Right atrium auricular region (tissue), 2 donors: Measurements from ENCODE around the gene DLL4. TPM values are rescaled to one million over a fixed set of nuclear protein-coding genes. Genes with fewer than 3 reads are reported as not detected.

Source experiments
- DNase-seq: peaks from one replicate; pipeline ENCODE4 v3.0.0-alpha.2; 2019; ENCODE audit warnings: low spot score
- H3K27ac ChIP-seq, 2 donors: fragments of 200-600 bp; sonication (generic); 1 replicate in 1 of 2; 2 replicates in 1 of 2; pipeline ENCODE4 v1.5.1; 2016 to 2019
- H3K27me3 ChIP-seq, 2 donors: fragments of 200-600 bp; sonication (generic); one replicate each; pipeline versions ENCODE4 v1.5.1 to v1.6.0; 2017 to 2019
- H3K36me3 ChIP-seq: fragments of 200-600 bp; sonication (generic); one replicate; pipeline ENCODE4 v1.5.1; 2016
- H3K4me1 ChIP-seq, 2 donors: fragments of 200-600 bp; sonication (generic); one replicate each; pipeline versions ENCODE4 v1.5.1 to v1.6.0; 2017 to 2019
- H3K4me3 ChIP-seq, 2 donors: fragments of 200-600 bp; sonication (generic); 1 replicate in 1 of 2; 2 replicates in 1 of 2; pipeline ENCODE4 v1.5.1; 2017 to 2019; ENCODE audit warnings: mild to moderate bottlenecking in 1 of 2, moderate library complexity in 1 of 2
- H3K9me3 ChIP-seq, 2 donors: fragments of 200-600 bp; sonication (generic); one replicate each; pipeline ENCODE4 v1.5.1; 2019
- total RNA-seq, 2 donors: library from RNA; depleted of rRNA; stranded (reverse); fragments of >200 nt; gene quantifications; one replicate each; pipeline ENCODE4 v1.1.0, GENCODE V29; 2016
- TF ChIP-seq, protein P1 (sequence below), 2 donors: fragments of 200-600 bp; sonication (generic); IDR thresholded peaks; one replicate each; pipeline ENCODE4 v1.5.1; 2019; ENCODE audit warnings: antibody characterized with exemption in 2 of 2

Gene DLL4
- total RNA-seq, 2 donors from 2014 or later = 7.5 to 9.8 TPM

DNA sequence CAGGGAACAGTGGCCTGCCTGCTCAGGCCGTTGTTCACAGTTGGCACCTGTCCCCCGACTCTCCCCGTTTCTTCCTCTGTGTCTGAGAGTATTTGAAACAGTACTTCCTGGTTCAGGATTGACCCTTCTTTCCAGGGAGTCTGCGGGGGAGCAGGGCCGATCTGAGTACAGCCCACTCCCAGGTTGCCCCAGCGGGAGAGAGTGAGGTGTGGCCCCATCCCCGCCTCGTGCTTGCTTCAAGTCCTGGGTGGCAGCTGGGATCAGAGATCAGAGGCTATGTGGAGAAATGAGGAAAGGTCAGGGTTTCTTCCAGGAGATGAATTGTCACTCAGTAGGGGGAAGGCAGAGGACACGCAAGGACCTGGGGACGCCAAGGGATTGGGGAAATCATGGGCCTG lies 6.5 kb upstream of the DLL4 start:
- Histone ChIP-seq H3K27me3 (peaks cover 0 to 3% of the 10 kb centered on the region in 2 donors), H3K27ac (no peak overlapping the region), H3K9me3 (no peaks in the 10 kb centered on the region), H3K4me1 (peaks cover 0 to 23% of the 10 kb centered on the region in 2 donors), H3K4me3 (no peak overlapping the region), H3K36me3 (no peaks in the 10 kb centered on the region)
- no peak for DNase-seq
- TF ChIP-seq, protein P1, sequence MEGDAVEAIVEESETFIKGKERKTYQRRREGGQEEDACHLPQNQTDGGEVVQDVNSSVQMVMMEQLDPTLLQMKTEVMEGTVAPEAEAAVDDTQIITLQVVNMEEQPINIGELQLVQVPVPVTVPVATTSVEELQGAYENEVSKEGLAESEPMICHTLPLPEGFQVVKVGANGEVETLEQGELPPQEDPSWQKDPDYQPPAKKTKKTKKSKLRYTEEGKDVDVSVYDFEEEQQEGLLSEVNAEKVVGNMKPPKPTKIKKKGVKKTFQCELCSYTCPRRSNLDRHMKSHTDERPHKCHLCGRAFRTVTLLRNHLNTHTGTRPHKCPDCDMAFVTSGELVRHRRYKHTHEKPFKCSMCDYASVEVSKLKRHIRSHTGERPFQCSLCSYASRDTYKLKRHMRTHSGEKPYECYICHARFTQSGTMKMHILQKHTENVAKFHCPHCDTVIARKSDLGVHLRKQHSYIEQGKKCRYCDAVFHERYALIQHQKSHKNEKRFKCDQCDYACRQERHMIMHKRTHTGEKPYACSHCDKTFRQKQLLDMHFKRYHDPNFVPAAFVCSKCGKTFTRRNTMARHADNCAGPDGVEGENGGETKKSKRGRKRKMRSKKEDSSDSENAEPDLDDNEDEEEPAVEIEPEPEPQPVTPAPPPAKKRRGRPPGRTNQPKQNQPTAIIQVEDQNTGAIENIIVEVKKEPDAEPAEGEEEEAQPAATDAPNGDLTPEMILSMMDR (IDR thresholded peaks at IDR 0.05) = no peak

DNA sequence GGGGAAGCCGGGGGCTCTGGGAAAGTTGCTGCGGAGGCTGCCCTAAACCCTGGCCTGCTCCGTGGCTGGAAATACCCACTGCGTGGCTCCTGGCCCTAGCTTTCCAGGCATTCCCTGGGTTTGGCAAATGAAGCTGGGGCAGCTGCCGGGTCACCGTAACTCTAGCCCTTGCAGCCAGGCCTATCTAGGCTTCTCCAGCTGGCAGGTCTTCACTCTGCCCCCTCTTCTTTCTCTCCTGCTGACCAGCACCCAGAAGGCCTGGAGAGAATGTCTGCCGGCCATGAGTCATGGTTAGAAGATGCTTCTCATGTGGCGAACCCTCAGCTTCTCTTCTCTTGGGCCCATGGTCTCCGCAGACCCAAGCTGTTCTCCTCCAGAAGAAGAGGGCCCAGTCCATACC lies 5.6 kb upstream of the DLL4 start:
- TF ChIP-seq, protein P1 (IDR thresholded peaks at IDR 0.05) = no peak
- Histone ChIP-seq H3K27ac (no peak overlapping the region), H3K4me1 (peaks cover 0 to 32% of the 10 kb centered on the region in 2 donors), H3K27me3 (peaks cover 5 to 12% of the 10 kb centered on the region in 2 donors), H3K9me3 (no peaks in the 10 kb centered on the region), H3K4me3 (no peak overlapping the region), H3K36me3 (no peaks in the 10 kb centered on the region)
- DNase-seq = no peak

DNA sequence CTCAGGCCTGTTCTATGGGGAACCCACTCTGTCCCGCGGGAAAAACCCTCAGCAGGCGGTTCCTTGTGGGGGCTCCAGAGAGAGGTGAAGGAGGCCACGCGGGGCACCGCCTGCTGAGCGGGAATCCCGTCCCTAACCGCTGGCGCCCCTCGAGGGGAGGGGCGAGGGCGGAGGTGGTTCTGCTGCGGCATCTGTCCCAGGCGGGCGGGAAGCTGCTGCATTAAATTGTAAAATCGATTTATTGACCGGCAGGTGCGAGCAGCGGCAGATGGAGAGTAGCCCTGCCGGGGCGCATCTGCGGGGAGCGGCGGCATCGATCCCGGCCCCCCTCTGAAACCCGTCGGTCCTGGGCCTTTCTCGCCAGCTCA lies 3.7 kb upstream of the DLL4 start:
- no peak overlapping the region for H3K4me3 ChIP-seq

DNA sequence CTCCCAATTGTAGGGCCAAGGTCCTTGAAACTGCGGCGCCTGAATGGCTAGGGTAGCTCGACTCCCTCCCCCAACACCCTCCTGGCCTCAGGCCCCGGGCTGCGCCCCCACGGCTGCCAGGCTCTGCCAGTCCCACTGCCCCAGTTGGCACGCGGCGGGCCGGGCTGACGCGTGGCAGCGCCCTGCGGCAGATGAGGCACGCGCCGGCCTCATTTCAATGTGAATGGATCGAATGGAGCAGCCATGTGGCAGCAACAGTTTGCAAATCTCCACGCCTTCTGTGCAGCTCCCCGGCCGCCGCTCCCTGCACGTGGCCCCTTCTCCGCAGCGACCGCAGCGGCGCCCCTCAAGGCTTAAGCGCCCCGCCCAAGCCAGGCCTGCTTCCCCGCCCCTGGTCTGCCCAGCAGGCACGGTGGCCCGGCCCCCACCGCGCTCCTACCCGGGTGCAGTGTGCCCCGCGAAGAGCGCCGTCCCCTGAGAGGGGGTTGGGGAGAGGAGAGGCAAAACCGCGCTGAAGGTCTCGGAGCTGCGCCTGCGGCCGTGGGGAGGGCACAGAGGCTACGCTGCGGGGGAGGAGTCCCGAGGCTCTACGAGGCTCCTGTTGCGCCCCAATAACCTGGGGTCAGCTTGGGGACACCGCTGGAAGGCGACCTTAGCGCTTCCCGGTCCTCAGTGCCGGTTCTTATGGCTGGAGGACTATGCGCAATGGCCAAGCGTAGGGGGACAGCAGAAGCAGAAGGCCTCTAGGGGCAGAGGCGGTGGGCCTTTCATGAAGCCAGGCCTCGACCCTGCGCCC lies 3.1 kb upstream of the DLL4 start:
- TF ChIP-seq, protein P1 (IDR thresholded peaks at IDR 0.05) = no peak
- DNase-seq = no peak
- Histone ChIP-seq H3K36me3 (no peaks in the 10 kb centered on the region), H3K27ac (no peak overlapping the region), H3K9me3 (no peaks in the 10 kb centered on the region), H3K4me3 (peak overlapping the region in 1 of 2 donors; percentile 34), H3K27me3 (peaks cover 13 to 18% of the 10 kb centered on the region in 2 donors), H3K4me1 (peaks cover 0 to 57% of the 10 kb centered on the region in 2 donors)

More for the DNA sequence above, 3.7 kb upstream of the DLL4 start:
- DNase-seq = no peak
- no peaks in the 10 kb centered on the region for H3K36me3 ChIP-seq
- H3K9me3 ChIP-seq = no peaks in the 10 kb centered on the region
- peaks cover 0 to 52% of the 10 kb centered on the region in 2 donors for H3K4me1 ChIP-seq
- no peak overlapping the region for H3K27ac ChIP-seq
- TF ChIP-seq, protein P1 (IDR thresholded peaks at IDR 0.05) = no peak
- peaks cover 13 to 18% of the 10 kb centered on the region in 2 donors for H3K27me3 ChIP-seq

DNA sequence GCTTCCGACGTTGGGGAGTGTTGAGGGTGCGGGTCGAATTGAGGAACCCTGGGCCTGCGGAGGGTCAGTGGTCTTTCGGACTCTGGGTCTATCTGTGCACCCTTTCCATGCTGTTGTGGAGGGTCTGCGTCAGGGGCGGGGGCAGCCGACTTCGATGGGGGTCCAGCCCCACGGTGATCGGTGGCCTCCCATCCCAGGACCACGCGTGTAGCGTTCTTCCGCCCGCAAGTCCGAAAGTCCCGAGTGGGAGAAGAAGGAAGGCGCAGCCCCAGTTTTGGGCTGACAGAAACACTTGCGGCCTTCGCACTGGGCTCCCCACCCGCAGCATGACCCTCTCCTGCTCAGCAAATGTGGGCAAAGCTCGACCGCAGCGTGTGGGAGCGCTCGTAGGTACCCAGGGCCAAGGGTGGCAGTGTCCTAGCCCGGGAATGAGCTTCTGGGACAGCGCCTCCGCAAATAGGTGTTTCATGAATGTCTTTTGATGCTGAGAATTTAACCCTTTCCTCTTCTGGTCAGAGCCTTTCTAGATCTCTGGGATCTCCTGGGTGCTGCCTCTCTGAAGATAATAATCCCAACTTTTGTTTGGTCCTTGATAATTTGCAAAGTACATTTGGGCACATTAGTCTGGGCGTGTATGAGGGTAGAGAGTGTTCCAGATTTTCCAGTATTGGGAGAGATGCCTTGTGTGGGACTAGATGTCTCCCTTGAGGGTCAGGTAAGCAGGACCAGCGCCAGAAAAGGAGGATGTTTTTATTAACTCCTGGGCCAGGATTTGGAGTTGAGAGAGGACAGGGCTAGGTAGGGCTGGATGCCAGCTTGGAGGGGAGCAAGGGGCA lies 2.3 kb upstream of the DLL4 start:
- H3K4me3 ChIP-seq = peak overlapping the region in 1 of 2 donors; percentile 64
- TF ChIP-seq, protein P1 (IDR thresholded peaks at IDR 0.05) = no peak
- H3K27ac ChIP-seq = no peak overlapping the region
- H3K4me1 ChIP-seq = peaks cover 0 to 66% of the 10 kb centered on the region in 2 donors
- peaks cover 13 to 18% of the 10 kb centered on the region in 2 donors for H3K27me3 ChIP-seq
- no peaks in the 10 kb centered on the region for H3K36me3 ChIP-seq
- DNase-seq = no peak
- no peaks in the 10 kb centered on the region for H3K9me3 ChIP-seq
